Liver (tissue), 3 donors: ENCODE measurements around the gene NTMT2.

Experiments
- FOXA2 ChIP-seq: IDR thresholded peaks from 2 replicates; pipeline ENCODE4 v1.6.1; 2016; ENCODE audit warnings: antibody characterized with exemption
- HNF4A ChIP-seq, 2 donors: conservative IDR thresholded peaks; 2 replicates each; pipeline ENCODE4 v1.6.1; 2016; ENCODE audit warnings: antibody characterized with exemption in 2 of 2, mild to moderate bottlenecking in 2 of 2
- HNF4G ChIP-seq: IDR thresholded peaks from 2 replicates; pipeline ENCODE4 v1.6.1; 2016; ENCODE audit warnings: antibody characterized with exemption
- JUND ChIP-seq, 2 donors: IDR thresholded peaks; 2 replicates each; pipeline ENCODE4 v1.6.1; 2016; ENCODE audit warnings: antibody characterized with exemption in 2 of 2
- YY1 ChIP-seq: IDR thresholded peaks from 2 replicates; pipeline ENCODE4 v1.6.1; 2016; ENCODE audit warnings: antibody characterized with exemption, mild to moderate bottlenecking
- TF ChIP-seq, protein P1 (sequence below): fragments of 150-350 bp; IDR thresholded peaks from 2 replicates; pipeline ENCODE4 v1.5.1; 2017; ENCODE audit warnings: improper control_type of control experiment, low read depth, low read length; ENCODE audit not compliant: missing input control
- TF ChIP-seq, protein P2 (sequence below): IDR thresholded peaks from 2 replicates; pipeline ENCODE4 v1.6.1; 2016; ENCODE audit warnings: antibody characterized with exemption
- donor health status: healthy.
- donor health status: healthy.

DNA sequence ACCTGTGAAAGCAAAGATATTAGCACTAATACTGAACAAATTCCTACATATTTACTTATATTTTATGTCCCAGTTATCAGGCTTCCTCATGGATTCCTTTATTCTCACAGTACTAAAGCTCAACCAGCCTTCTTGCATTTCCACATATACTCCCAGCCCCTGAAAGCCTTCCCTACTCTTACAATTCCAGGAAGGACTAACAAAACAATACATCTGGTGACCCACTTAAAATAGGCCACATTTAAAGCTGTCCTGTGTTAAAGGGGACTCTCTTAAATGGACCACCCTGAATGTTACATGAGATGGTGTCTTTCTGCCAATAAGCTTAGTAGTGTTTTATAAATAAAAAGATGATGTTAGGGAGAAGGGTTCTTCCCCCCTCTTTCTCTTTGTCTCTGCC lies 54.4 kb downstream of the NTMT2 start:
- TF ChIP-seq HNF4G (no peak), HNF4A (conservative IDR thresholded peaks at IDR 0.05) (no peak), FOXA2 (no peak), YY1 (no peak), JUND (IDR thresholded peaks at IDR 0.05) (no peak)
- TF ChIP-seq, protein P1, sequence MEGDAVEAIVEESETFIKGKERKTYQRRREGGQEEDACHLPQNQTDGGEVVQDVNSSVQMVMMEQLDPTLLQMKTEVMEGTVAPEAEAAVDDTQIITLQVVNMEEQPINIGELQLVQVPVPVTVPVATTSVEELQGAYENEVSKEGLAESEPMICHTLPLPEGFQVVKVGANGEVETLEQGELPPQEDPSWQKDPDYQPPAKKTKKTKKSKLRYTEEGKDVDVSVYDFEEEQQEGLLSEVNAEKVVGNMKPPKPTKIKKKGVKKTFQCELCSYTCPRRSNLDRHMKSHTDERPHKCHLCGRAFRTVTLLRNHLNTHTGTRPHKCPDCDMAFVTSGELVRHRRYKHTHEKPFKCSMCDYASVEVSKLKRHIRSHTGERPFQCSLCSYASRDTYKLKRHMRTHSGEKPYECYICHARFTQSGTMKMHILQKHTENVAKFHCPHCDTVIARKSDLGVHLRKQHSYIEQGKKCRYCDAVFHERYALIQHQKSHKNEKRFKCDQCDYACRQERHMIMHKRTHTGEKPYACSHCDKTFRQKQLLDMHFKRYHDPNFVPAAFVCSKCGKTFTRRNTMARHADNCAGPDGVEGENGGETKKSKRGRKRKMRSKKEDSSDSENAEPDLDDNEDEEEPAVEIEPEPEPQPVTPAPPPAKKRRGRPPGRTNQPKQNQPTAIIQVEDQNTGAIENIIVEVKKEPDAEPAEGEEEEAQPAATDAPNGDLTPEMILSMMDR = no peak
- TF ChIP-seq, protein P2, sequence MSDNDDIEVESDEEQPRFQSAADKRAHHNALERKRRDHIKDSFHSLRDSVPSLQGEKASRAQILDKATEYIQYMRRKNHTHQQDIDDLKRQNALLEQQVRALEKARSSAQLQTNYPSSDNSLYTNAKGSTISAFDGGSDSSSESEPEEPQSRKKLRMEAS = no peak
